ENCODE data around the gene LMAN2.
"Not testable (repeated sequence)": the region's sequence is repeated elsewhere in the genome, so short reads cannot be mapped to it uniquely, and the experiment has no call there.

LMAN2 gene

DNA sequence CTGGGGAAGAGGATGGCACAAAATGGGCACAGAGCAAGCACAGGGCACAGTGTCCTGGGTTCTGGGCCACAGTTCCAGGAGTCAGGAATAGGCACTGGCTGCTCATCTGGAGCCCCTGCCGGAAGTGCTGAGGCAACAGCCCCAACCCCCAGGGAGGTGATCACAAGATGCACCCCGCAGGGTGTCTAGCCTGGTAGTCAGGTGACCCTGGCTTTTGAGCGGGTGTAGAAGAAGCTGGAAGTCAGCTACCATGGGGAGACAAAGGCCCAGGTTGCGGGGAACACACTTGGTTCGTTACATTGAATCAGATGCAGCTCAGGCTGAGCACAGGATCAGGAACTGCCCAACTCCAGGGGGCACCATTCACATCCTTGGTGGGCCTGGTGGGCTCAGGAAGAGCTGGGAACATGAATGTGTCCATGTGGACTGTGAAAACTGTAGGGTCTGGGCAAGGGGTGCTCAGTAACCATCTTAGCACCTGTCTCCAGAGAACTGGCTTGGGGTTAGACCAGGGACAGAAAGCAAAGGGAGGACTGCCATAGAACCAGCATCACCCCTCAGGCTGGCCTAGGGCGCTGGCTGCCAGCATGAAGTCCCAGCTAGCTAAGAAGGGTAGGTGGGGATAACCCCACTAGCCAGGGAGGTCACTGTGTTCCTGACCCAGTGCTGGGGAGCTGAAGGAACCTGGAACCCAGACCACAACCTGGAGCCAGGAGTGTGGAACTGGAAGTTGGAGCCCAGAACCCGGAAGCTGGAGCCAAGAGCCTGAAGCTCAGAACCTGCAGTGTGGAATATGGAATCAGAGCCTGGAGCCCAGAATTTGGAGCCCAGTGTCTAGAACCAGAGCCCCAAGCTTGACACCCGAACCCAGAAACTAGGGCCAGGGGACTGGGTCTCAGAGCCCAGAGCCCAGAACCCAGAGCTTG lies 26.6 kb upstream of the LMAN2 start:
- H3K9ac ChIP-seq (ENCODE audit: low read depth, low read length): no peak overlapping the region
- no peak overlapping the region for H3K4me3 ChIP-seq (ENCODE audit: low read depth, low read length)
- H3K36me3 ChIP-seq (ENCODE audit: control insufficient read depth, insufficient read depth, low read length): no peaks in the 10 kb centered on the region
- H3K4me1 ChIP-seq (ENCODE audit: control insufficient read depth, insufficient read depth, low read length): peaks cover 8% of the 10 kb centered on the region; the same call in 1 of the 2 replicates
- no peaks in the 10 kb centered on the region for H3K27me3 ChIP-seq (ENCODE audit: control insufficient read depth, insufficient read depth, low read length)
- H3K9me3 ChIP-seq (ENCODE audit: control insufficient read depth, insufficient read depth, low read length): no peaks in the 10 kb centered on the region
- no peak overlapping the region for H3K27ac ChIP-seq (ENCODE audit: low read depth, low read length)

GRCh38 chr5:177376107-177376506 lies 24.6 kb upstream of the LMAN2 start:
- Histone ChIP-seq H3K36me3 (ENCODE audit: control insufficient read depth, insufficient read depth, low read length) (peaks cover 5% of the 10 kb centered on the region; the same call in 1 of the 2 replicates), H3K27ac (ENCODE audit: low read depth, low read length) (no peak overlapping the region), H3K27me3 (ENCODE audit: control insufficient read depth, insufficient read depth, low read length) (no peaks in the 10 kb centered on the region), H3K9me3 (ENCODE audit: control insufficient read depth, insufficient read depth, low read length) (no peaks in the 10 kb centered on the region), H3K9ac (ENCODE audit: low read depth, low read length) (no peak overlapping the region), H3K4me1 (ENCODE audit: control insufficient read depth, insufficient read depth, low read length) (peaks cover 12% of the 10 kb centered on the region; the same call in 1 of the 2 replicates), H3K4me3 (ENCODE audit: low read depth, low read length) (no peak overlapping the region)

DNA sequence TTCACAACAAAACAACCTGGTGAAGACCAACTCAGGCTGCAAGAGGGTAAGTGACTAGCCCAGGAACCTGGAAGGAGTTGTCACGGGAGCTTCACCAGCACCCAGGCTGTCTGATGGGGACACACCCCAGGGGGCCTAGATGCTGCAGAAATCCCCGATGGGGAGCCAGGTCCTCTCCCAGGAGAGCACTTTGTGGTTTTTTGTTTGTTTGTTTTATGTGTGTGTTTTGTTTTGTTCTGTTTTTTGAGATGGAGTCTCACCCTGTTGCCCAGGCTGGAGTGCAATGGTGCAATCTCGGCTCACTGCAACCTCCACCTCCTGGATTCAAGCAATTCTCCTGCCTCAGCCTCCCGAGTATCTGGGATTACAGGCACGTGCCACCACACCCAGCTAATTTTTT lies 24.0 kb upstream of the LMAN2 start:
- not testable (repeated sequence) for H3K9me3 ChIP-seq (ENCODE audit: control insufficient read depth, insufficient read depth, low read length); H3K4me3 ChIP-seq (ENCODE audit: low read depth, low read length); H3K9ac ChIP-seq (ENCODE audit: low read depth, low read length); H3K36me3 ChIP-seq (ENCODE audit: control insufficient read depth, insufficient read depth, low read length); H3K27me3 ChIP-seq (ENCODE audit: control insufficient read depth, insufficient read depth, low read length); H3K27ac ChIP-seq (ENCODE audit: low read depth, low read length)
- H3K4me1 ChIP-seq (ENCODE audit: control insufficient read depth, insufficient read depth, low read length): peaks cover 13% of the 10 kb centered on the region; the same call in 1 of the 2 replicates

- Histone ChIP-seq H3K27ac (ENCODE audit: low read depth, low read length) (no peak overlapping the region), H3K4me3 (ENCODE audit: low read depth, low read length) (no peak overlapping the region), H3K9me3 (ENCODE audit: control insufficient read depth, insufficient read depth, low read length) (no peaks in the 10 kb centered on the region), H3K4me1 (ENCODE audit: control insufficient read depth, insufficient read depth, low read length) (peaks cover 19% of the 10 kb centered on the region; the same call in 1 of the 2 replicates), H3K27me3 (ENCODE audit: control insufficient read depth, insufficient read depth, low read length) (no peaks in the 10 kb centered on the region), H3K9ac (ENCODE audit: low read depth, low read length) (no peak overlapping the region), H3K36me3 (ENCODE audit: control insufficient read depth, insufficient read depth, low read length) (peaks cover 5% of the 10 kb centered on the region; the same call in 1 of the 2 replicates)
Measured at GRCh38 chr5:177374211-177374610, 22.7 kb upstream of the LMAN2 start.

GRCh38 chr5:177373806-177374205 lies 22.3 kb upstream of the LMAN2 start:
- Histone ChIP-seq H3K9ac (ENCODE audit: low read depth, low read length) (no peak overlapping the region), H3K36me3 (ENCODE audit: control insufficient read depth, insufficient read depth, low read length) (peaks cover 5% of the 10 kb centered on the region; the same call in 1 of the 2 replicates), H3K27ac (ENCODE audit: low read depth, low read length) (no peak overlapping the region), H3K9me3 (ENCODE audit: control insufficient read depth, insufficient read depth, low read length) (no peaks in the 10 kb centered on the region), H3K4me1 (ENCODE audit: control insufficient read depth, insufficient read depth, low read length) (peaks cover 19% of the 10 kb centered on the region; the same call in 1 of the 2 replicates), H3K27me3 (ENCODE audit: control insufficient read depth, insufficient read depth, low read length) (no peaks in the 10 kb centered on the region), H3K4me3 (ENCODE audit: low read depth, low read length) (no peak overlapping the region)

DNA sequence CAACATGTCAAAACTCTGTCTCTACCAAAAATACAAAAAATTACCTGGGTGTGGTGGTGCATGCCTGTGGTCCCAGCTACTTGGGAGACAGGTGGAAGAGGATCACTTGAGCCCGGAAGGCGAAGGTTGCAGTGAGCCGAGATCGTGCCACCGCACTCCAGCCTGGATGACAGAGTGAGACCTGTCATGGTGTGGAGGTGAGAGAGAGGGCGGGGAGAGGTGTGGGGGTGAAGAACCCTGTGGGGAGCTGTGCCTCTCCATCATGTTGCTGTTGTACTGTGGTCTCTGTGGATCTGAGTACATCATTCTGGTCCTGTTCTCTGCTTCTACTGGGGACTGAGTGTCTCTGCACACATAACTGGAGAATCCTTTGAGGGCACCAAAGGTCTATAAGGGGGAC lies 21.4 kb upstream of the LMAN2 start:
- H3K36me3 ChIP-seq (ENCODE audit: control insufficient read depth, insufficient read depth, low read length): peaks cover 5% of the 10 kb centered on the region; the same call in 1 of the 2 replicates
- no peak overlapping the region for H3K27ac ChIP-seq (ENCODE audit: low read depth, low read length)
- peaks cover 19% of the 10 kb centered on the region; the same call in 1 of the 2 replicates for H3K4me1 ChIP-seq (ENCODE audit: control insufficient read depth, insufficient read depth, low read length)
- no peak overlapping the region for H3K9ac ChIP-seq (ENCODE audit: low read depth, low read length)
- H3K4me3 ChIP-seq (ENCODE audit: low read depth, low read length): no peak overlapping the region
- peaks cover 8% of the 10 kb centered on the region for H3K27me3 ChIP-seq (ENCODE audit: control insufficient read depth, insufficient read depth, low read length)
- no peaks in the 10 kb centered on the region for H3K9me3 ChIP-seq (ENCODE audit: control insufficient read depth, insufficient read depth, low read length)

DNA sequence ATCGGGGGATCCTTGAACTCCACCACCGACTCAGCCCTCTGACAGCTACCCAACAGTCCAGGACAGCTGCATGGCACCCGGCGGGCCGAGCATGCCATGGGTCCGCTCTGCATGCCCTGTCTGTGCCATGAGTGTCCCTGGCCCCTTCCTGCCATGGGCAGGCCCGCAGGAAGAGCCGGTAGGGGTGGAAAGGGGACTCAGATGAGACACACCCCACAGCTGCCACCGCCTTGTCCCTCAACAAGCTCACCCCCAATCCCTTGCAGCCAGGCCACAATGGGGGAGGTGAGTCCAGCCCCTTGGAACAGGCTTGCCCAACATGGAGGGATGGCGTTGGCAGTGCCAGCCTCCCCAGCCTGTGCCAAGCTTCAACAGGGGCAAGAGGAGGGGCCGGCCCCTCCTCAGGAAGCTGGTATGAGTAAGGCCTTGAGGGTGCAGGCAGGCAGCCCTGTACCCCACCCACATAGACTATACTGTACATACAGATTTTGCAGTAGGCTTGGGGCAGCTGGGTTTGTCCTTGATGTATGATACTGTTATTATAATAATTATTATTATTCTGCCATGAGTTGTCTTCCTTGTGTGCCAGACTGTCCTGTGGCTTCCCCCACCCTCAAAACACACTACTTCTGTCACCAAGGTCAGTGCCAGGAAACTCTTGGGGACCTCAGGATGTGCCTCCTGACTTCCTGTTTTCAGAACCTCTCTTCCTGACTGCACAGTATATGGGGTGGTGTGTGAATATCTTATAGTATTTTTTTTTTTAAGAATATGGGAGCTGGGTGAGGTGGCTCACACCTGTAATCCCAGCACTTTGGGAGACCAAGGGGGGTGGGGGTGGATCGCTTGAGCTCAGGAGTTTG lies 20.8 kb upstream of the LMAN2 start:
- H3K4me3 ChIP-seq (ENCODE audit: low read depth, low read length): no peak overlapping the region
- H3K36me3 ChIP-seq (ENCODE audit: control insufficient read depth, insufficient read depth, low read length): peaks cover 5% of the 10 kb centered on the region; the same call in 1 of the 2 replicates
- H3K9ac ChIP-seq (ENCODE audit: low read depth, low read length): no peak overlapping the region
- no peak overlapping the region for H3K27ac ChIP-seq (ENCODE audit: low read depth, low read length)
- H3K27me3 ChIP-seq (ENCODE audit: control insufficient read depth, insufficient read depth, low read length): peaks cover 15% of the 10 kb centered on the region
- H3K9me3 ChIP-seq (ENCODE audit: control insufficient read depth, insufficient read depth, low read length): no peaks in the 10 kb centered on the region
- peaks cover 19% of the 10 kb centered on the region; the same call in 1 of the 2 replicates for H3K4me1 ChIP-seq (ENCODE audit: control insufficient read depth, insufficient read depth, low read length)

DNA sequence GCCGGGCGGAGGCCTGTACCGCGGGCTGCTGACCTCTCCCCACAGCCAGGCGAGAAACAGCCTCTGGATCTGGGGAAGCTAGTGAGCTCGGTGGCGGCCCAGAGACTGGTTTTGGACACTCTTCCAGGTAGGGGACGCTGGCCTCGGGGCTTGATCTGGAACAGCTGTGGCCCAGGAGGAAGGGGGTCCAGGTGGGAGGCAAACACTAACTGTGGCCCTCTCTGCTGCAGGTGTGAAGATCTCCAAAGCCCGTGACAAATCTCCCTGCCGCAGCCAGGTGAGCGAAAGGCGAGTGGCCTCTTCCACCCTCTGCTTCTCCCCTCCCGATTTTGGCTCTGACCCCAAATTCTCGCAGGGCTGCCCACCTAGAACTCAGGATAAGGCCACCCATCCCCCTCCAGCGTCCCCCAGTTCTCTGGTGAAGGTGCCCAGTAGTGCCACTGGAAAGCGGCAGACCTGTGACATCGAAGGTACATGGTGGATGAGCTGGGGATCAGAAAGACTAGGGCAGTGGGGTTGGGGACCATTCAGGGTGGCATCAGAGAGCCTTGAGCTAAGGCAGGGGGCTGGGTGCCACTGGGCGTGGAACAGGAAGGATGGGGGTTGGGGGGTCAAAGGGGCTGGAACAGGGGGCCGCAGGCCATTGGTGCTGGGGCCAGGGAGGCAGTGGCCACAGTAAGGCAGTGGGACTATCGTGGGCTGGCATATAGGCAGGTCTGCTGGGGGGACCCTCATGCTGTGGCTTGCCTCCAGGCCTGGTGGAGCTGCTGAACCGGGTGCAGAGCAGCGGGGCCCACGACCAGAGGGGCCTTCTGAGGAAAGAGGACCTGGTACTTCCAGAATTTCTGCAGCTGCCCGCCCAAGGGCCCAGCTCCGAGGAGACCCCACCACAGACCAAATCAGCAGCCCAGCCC lies 19.9 kb upstream of the LMAN2 start:
- Histone ChIP-seq H3K4me1 (ENCODE audit: control insufficient read depth, insufficient read depth, low read length) (peaks cover 20% of the 10 kb centered on the region), H3K4me3 (ENCODE audit: low read depth, low read length) (peak overlapping the region; percentile 67), H3K9ac (ENCODE audit: low read depth, low read length) (no peak overlapping the region; the same call in 1 of the 2 replicates), H3K27me3 (ENCODE audit: control insufficient read depth, insufficient read depth, low read length) (peaks cover 15% of the 10 kb centered on the region), H3K27ac (ENCODE audit: low read depth, low read length) (peak overlapping the region; percentile 68), H3K36me3 (ENCODE audit: control insufficient read depth, insufficient read depth, low read length) (peaks cover 5% of the 10 kb centered on the region; the same call in 1 of the 2 replicates), H3K9me3 (ENCODE audit: control insufficient read depth, insufficient read depth, low read length) (no peaks in the 10 kb centered on the region)

GRCh38 chr5:177370488-177371119 lies 19.1 kb upstream of the LMAN2 start:
- peak overlapping the region; percentile 67; the same call in 1 of the 2 replicates for H3K4me3 ChIP-seq (ENCODE audit: low read depth, low read length)
- H3K9me3 ChIP-seq (ENCODE audit: control insufficient read depth, insufficient read depth, low read length): no peaks in the 10 kb centered on the region
- no peak overlapping the region for H3K9ac ChIP-seq (ENCODE audit: low read depth, low read length)
- peaks cover 24% of the 10 kb centered on the region for H3K4me1 ChIP-seq (ENCODE audit: control insufficient read depth, insufficient read depth, low read length)
- H3K27ac ChIP-seq (ENCODE audit: low read depth, low read length): peak overlapping the region; percentile 68
- H3K27me3 ChIP-seq (ENCODE audit: control insufficient read depth, insufficient read depth, low read length): peaks cover 15% of the 10 kb centered on the region
- peaks cover 5% of the 10 kb centered on the region; the same call in 1 of the 2 replicates for H3K36me3 ChIP-seq (ENCODE audit: control insufficient read depth, insufficient read depth, low read length)

Measured in HUES48 (cell line).